H9 (cell line): ENCODE measurements around the gene RRAD. TPM values are rescaled to one million over a fixed set of nuclear protein-coding genes. Genes with fewer than 3 reads are reported as not detected.

Experiments used
- DNase-seq: peaks from one replicate; pipeline ENCODE4 v3.0.0-alpha.2; 2017
- H2AFZ ChIP-seq: one replicate; pipeline ENCODE4 v1.6.1; 2013; ENCODE audit warnings: mild to moderate bottlenecking, low read length, control low read depth, moderate library complexity
- H2AK5ac ChIP-seq: 2 replicates; pipeline ENCODE4 v1.6.1; 2013; ENCODE audit warnings: low read length, control low read depth, mixed read lengths; ENCODE audit not compliant: insufficient read length
- H2BK120ac ChIP-seq: one replicate; pipeline ENCODE4 v1.6.1; 2013; ENCODE audit warnings: low read depth, mild to moderate bottlenecking, low read length, control low read depth, inconsistent platforms; ENCODE audit not compliant: poor library complexity, severe bottlenecking
- H2BK12ac ChIP-seq: 2 replicates; pipeline ENCODE4 v1.6.1; 2013; ENCODE audit warnings: low read length, control low read depth, mixed read lengths, low read depth; ENCODE audit not compliant: insufficient read length
- H2BK15ac ChIP-seq: 2 replicates; pipeline ENCODE4 v1.6.1; 2013; ENCODE audit warnings: low read depth, low read length, control low read depth
- H2BK20ac ChIP-seq: one replicate; pipeline ENCODE4 v1.6.1; 2013; ENCODE audit warnings: low read depth, mild to moderate bottlenecking, low read length, control low read depth, inconsistent platforms; ENCODE audit not compliant: poor library complexity, severe bottlenecking
- H2BK5ac ChIP-seq: 2 replicates; pipeline ENCODE4 v1.6.1; 2013; ENCODE audit warnings: low read length, control low read depth, mixed read lengths; ENCODE audit not compliant: insufficient read length
- H3K14ac ChIP-seq: 2 replicates; pipeline ENCODE4 v1.6.1; 2013; ENCODE audit warnings: low read length, control low read depth; ENCODE audit not compliant: insufficient read depth
- H3K18ac ChIP-seq: 2 replicates; pipeline ENCODE4 v1.6.1; 2013; ENCODE audit warnings: low read depth, mild to moderate bottlenecking, mixed read lengths, low read length, control low read depth; ENCODE audit not compliant: insufficient read length
- H3K23ac ChIP-seq: 2 replicates; pipeline ENCODE4 v1.6.1; 2013; ENCODE audit warnings: low read length, control low read depth, mixed read lengths, low read depth; ENCODE audit not compliant: insufficient read length
- H3K23me2 ChIP-seq: 2 replicates; pipeline ENCODE4 v1.6.1; 2013; ENCODE audit warnings: low read depth, mild to moderate bottlenecking, mixed read lengths, low read length, control low read depth; ENCODE audit not compliant: insufficient read length, poor library complexity, severe bottlenecking
- H3K27ac ChIP-seq: 2 replicates; pipeline ENCODE4 v1.5.1; 2013; ENCODE audit warnings: low read length, control low read depth, mixed read lengths, low read depth; ENCODE audit not compliant: insufficient read length
- H3K27me3 ChIP-seq: 2 replicates; pipeline ENCODE4 v1.6.1; 2013; ENCODE audit warnings: low read length, control low read depth, inconsistent platforms; ENCODE audit not compliant: insufficient read depth
- H3K4ac ChIP-seq: 2 replicates; pipeline ENCODE4 v1.6.1; 2013; ENCODE audit warnings: low read depth, mild to moderate bottlenecking, control low read depth, inconsistent platforms, low read length, moderate library complexity
- H3K4me1 ChIP-seq: 2 replicates; pipeline ENCODE4 v1.6.1; 2013; ENCODE audit warnings: low read length, control low read depth, inconsistent platforms; ENCODE audit not compliant: insufficient read depth
- H3K4me2 ChIP-seq: 2 replicates; pipeline ENCODE4 v1.6.1; 2013; ENCODE audit warnings: low read length, control low read depth, mixed read lengths; ENCODE audit not compliant: insufficient read length, insufficient read depth
- H3K56ac ChIP-seq: 2 replicates; pipeline ENCODE4 v1.6.1; 2013; ENCODE audit warnings: low read depth, mild to moderate bottlenecking, mixed read lengths, low read length, control low read depth; ENCODE audit not compliant: insufficient read length
- H3K79me1 ChIP-seq: 2 replicates; pipeline ENCODE4 v1.6.1; 2013; ENCODE audit warnings: low read depth, mild to moderate bottlenecking, moderate library complexity, low read length, control low read depth, inconsistent platforms; ENCODE audit not compliant: insufficient read depth, poor library complexity, severe bottlenecking
- H3K79me2 ChIP-seq: 2 replicates; pipeline ENCODE4 v1.6.1; 2013; ENCODE audit warnings: low read length, control low read depth, inconsistent platforms; ENCODE audit not compliant: insufficient read depth
- H3K9ac ChIP-seq: 2 replicates; pipeline ENCODE4 v1.6.1; 2013; ENCODE audit warnings: low read length, control low read depth, mixed read lengths; ENCODE audit not compliant: insufficient read length; ENCODE audit errors: extremely low read depth
- H3K9me3 ChIP-seq: one replicate; pipeline ENCODE4 v1.6.1; 2013; ENCODE audit warnings: low read depth, low read length, inconsistent platforms; ENCODE audit not compliant: control insufficient read depth
- H3T11ph ChIP-seq: one replicate; pipeline ENCODE4 v1.6.1; 2013; ENCODE audit warnings: mild to moderate bottlenecking, low read length, control low read depth, inconsistent platforms
- H4K20me1 ChIP-seq: one replicate; pipeline ENCODE4 v1.6.1; 2013; ENCODE audit not compliant: control insufficient read depth, insufficient read length, insufficient read depth
- H4K5ac ChIP-seq: 2 replicates; pipeline ENCODE4 v1.6.1; 2013; ENCODE audit warnings: low read depth, mild to moderate bottlenecking, mixed read lengths, low read length, control low read depth; ENCODE audit not compliant: insufficient read length
- H4K8ac ChIP-seq: replicated peaks from 2 replicates; pipeline ENCODE4 v1.6.1; 2013; ENCODE audit warnings: low read length, control low read depth, mixed read lengths, low read depth; ENCODE audit not compliant: insufficient read length
- H4K91ac ChIP-seq: 2 replicates; pipeline ENCODE4 v1.6.1; 2013; ENCODE audit warnings: low read depth, mild to moderate bottlenecking, moderate library complexity, mixed read lengths, low read length, control low read depth; ENCODE audit not compliant: insufficient read length
- H3K27ac Mint-ChIP-seq, 3 experiments: 2 replicates in 2 of 3; 3 replicates in 1 of 3; pipeline ENCODE4 v1.8.0; 2020 to 2021; ENCODE audit warnings: mixed read lengths in 3 of 3, mild to moderate bottlenecking in 1 of 3, moderate library complexity in 1 of 3
- H3K27me3 Mint-ChIP-seq: 2 replicates; pipeline ENCODE4 v1.8.0; 2021; ENCODE audit warnings: low read depth, mild to moderate bottlenecking, moderate library complexity, mixed read lengths
- H3K36me3 Mint-ChIP-seq, 3 experiments: 2 replicates in 2 of 3; 3 replicates in 1 of 3; pipeline ENCODE4 v1.8.0; 2020 to 2021; ENCODE audit warnings: low read depth in 3 of 3, mixed read lengths in 3 of 3; ENCODE audit not compliant: insufficient read depth in 1 of 3
- H3K4me1 Mint-ChIP-seq, 2 experiments: 2 replicates each; pipeline ENCODE4 v1.8.0; 2020; ENCODE audit warnings: mixed read lengths in 2 of 2
- H3K4me3 Mint-ChIP-seq, 2 experiments: 2 replicates in 1 of 2; 3 replicates in 1 of 2; pipeline ENCODE4 v1.8.0; 2020 to 2021; ENCODE audit warnings: mild to moderate bottlenecking in 2 of 2, mixed read lengths in 2 of 2, moderate library complexity in 1 of 2
- H3K9me3 Mint-ChIP-seq, 2 experiments: 2 replicates in 1 of 2; 3 replicates in 1 of 2; pipeline ENCODE4 v1.8.0; 2020; ENCODE audit warnings: mild to moderate bottlenecking in 2 of 2, mixed read lengths in 2 of 2, moderate library complexity in 1 of 2
- WGBS: extraction: QIAGEN DNeasy Blood & Tissue Kit; methylation state at CpG from one replicate; pipeline ENCODE4 v1.1.7; 2013; ENCODE audit warnings: missing lambda C conversion rate, low lambda C conversion rate, mixed read lengths; ENCODE audit not compliant: insufficient read length; ENCODE audit errors: extremely low coverage; 5-methylcytosine and 5-hydroxymethylcytosine counted together
- total RNA-seq: library from RNA; stranded (reverse); gene quantifications from 2 replicates; pipeline ENCODE4 v1.2.1, GENCODE V29; 2021
- TF ChIP-seq, protein P1 (sequence below): fragments of 200-600 bp; sonication (generic); conservative IDR thresholded peaks from 3 replicates; pipeline ENCODE4 v1.8.0; 2021; ENCODE audit warnings: antibody characterized with exemption, mild to moderate bottlenecking

RRAD gene
- total RNA-seq, 1 experiment from 2014 or later = 0.72 TPM

DNA sequence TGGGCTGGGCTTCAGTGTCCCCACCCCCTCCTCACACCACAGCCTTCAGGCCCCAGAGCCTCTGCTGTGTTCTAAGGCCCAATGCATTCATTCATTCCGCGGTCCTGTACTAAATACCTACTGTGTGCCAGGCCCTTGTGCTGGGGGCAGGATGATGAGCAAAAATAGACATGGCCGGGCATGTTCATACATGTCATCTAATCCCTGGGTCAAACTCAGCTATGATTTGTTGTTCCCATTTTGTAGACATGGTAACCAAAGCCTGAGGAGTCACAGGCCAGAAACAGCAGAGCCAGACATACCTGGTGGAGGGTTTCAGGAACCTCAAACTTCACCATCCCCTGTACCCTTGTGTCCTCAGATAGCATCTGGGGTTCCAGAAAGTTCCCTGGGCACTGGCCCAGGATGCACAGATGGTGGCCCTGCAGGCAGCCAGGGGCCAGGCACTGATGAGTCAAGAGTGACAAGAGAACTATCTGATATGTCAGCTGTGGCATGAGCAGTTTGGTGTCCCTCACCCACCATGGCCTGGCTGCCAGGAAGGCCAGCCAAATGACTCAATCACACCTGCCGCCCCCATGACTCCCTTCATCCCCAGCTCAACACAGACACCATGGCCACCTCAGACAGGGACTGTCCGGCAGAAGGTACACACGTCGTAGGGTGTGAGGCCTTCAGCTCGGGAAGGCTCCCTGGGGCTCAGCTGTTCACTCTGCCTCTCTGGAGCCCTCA is 2.7 kb upstream of the RRAD start:
- H3K9me3 ChIP-seq = no peaks in the 10 kb centered on the region
- no peaks in the 10 kb centered on the region for H3K79me2 ChIP-seq
- no peaks in the 10 kb centered on the region for H4K20me1 ChIP-seq
- H3T11ph ChIP-seq = no peak overlapping the region
- no peak overlapping the region for H3K9ac ChIP-seq
- no peak for DNase-seq
- H3K23me2 ChIP-seq = peaks cover 5% of the 10 kb centered on the region
- H3K27ac Mint-ChIP-seq = peak overlapping the region in 1 of 3 experiments; percentile 68; a peak in 3 of 7 replicates
- no peak overlapping the region for H2BK5ac ChIP-seq
- H3K4me3 Mint-ChIP-seq = no peak overlapping the region
- no peak overlapping the region for H3K4ac ChIP-seq
- H2BK20ac ChIP-seq = no peak overlapping the region
- no peak overlapping the region for H3K14ac ChIP-seq
- no peak overlapping the region for H2BK15ac ChIP-seq
- H3K27me3 ChIP-seq = peaks cover 15% of the 10 kb centered on the region; the same call in 1 of the 2 replicates
- no peak overlapping the region for H2AFZ ChIP-seq
- H3K27me3 Mint-ChIP-seq = peaks cover 52% of the 10 kb centered on the region
- no peak overlapping the region for H4K91ac ChIP-seq
- H3K27ac ChIP-seq = no peak overlapping the region
- H2AK5ac ChIP-seq = no peak overlapping the region
- no peaks in the 10 kb centered on the region for H3K79me1 ChIP-seq
- H3K36me3 Mint-ChIP-seq = peaks cover 0 to 11% (median under 1%) of the 10 kb centered on the region in 3 experiments; a peak in 4 of 7 replicates
- TF ChIP-seq, protein P1, sequence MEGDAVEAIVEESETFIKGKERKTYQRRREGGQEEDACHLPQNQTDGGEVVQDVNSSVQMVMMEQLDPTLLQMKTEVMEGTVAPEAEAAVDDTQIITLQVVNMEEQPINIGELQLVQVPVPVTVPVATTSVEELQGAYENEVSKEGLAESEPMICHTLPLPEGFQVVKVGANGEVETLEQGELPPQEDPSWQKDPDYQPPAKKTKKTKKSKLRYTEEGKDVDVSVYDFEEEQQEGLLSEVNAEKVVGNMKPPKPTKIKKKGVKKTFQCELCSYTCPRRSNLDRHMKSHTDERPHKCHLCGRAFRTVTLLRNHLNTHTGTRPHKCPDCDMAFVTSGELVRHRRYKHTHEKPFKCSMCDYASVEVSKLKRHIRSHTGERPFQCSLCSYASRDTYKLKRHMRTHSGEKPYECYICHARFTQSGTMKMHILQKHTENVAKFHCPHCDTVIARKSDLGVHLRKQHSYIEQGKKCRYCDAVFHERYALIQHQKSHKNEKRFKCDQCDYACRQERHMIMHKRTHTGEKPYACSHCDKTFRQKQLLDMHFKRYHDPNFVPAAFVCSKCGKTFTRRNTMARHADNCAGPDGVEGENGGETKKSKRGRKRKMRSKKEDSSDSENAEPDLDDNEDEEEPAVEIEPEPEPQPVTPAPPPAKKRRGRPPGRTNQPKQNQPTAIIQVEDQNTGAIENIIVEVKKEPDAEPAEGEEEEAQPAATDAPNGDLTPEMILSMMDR = no peak
- H3K9me3 Mint-ChIP-seq = no peaks in the 10 kb centered on the region; a peak in 1 of 5 replicates
- H4K8ac ChIP-seq = no peak overlapping the region
- no peak overlapping the region for H2BK120ac ChIP-seq
- H2BK12ac ChIP-seq = no peak overlapping the region
- H3K56ac ChIP-seq = no peak overlapping the region
- no peak overlapping the region for H4K5ac ChIP-seq
- no peak overlapping the region for H3K23ac ChIP-seq
- no peaks in the 10 kb centered on the region for H3K4me1 ChIP-seq
- no peak overlapping the region for H3K4me2 ChIP-seq
- H3K4me1 Mint-ChIP-seq = peaks cover 13 to 20% of the 10 kb centered on the region in 2 experiments
- no CpG with 5 or more reads among the region's 8 CpGs for WGBS
- H3K18ac ChIP-seq = peak overlapping the region; percentile 32
